IMR-90 (cell line): Measurements from ENCODE around the gene PACSIN2.

Source experiments
- BHLHE40 ChIP-seq: fragments of 150-350 bp; IDR thresholded peaks from 2 replicates; pipeline ENCODE4 v1.6.1; 2016; ENCODE audit warnings: mild to moderate bottlenecking, low read depth, low read length
- CEBPB ChIP-seq: IDR thresholded peaks from 2 replicates; pipeline ENCODE4 v1.6.1; 2012; ENCODE audit warnings: low read depth, low read length, improper control_type of control experiment
- CTCF ChIP-seq: conservative IDR thresholded peaks from 2 replicates; pipeline ENCODE4 v1.5.1; 2012; ENCODE audit warnings: mild to moderate bottlenecking, low read depth, low read length, improper control_type of control experiment
- ELK1 ChIP-seq: fragments of 150-350 bp; IDR thresholded peaks from 2 replicates; pipeline ENCODE4 v1.6.1; 2016; ENCODE audit warnings: low read depth, mild to moderate bottlenecking, low read length, moderate library complexity, borderline replicate concordance
- MAFK ChIP-seq: IDR thresholded peaks from 2 replicates; pipeline ENCODE4 v1.6.1; 2012; ENCODE audit warnings: low read depth, low read length, improper control_type of control experiment
- MAZ ChIP-seq: IDR thresholded peaks from 2 replicates; pipeline ENCODE4 v1.6.1; 2012; ENCODE audit warnings: low read depth, mild to moderate bottlenecking, low read length, improper control_type of control experiment, moderate library complexity, borderline replicate concordance
- MXI1 ChIP-seq: IDR thresholded peaks from 2 replicates; pipeline ENCODE4 v1.6.1; 2012; ENCODE audit warnings: low read depth, mild to moderate bottlenecking, low read length, moderate library complexity, borderline replicate concordance
- NFE2L2 ChIP-seq: fragments of 150-350 bp; IDR thresholded peaks from 2 replicates; pipeline ENCODE4 v1.6.1; 2016; ENCODE audit warnings: low read depth, mild to moderate bottlenecking, low read length
- POLR2A ChIP-seq: IDR thresholded peaks from 2 replicates; pipeline ENCODE4 v1.6.1; 2012; ENCODE audit warnings: mild to moderate bottlenecking, low read depth, low read length
- RAD21 ChIP-seq: IDR thresholded peaks from 2 replicates; pipeline ENCODE4 v1.6.1; 2012; ENCODE audit warnings: low read length, improper control_type of control experiment
- RCOR1 ChIP-seq: IDR thresholded peaks from 2 replicates; pipeline ENCODE4 v1.6.1; 2012; ENCODE audit warnings: mild to moderate bottlenecking, low read length, improper control_type of control experiment; ENCODE audit not compliant: insufficient replicate concordance
- RFX5 ChIP-seq: IDR thresholded peaks from 2 replicates; pipeline ENCODE4 v1.8.0; 2012; ENCODE audit warnings: low read depth, mild to moderate bottlenecking, low read length, moderate library complexity
- USF2 ChIP-seq: fragments of 150-350 bp; IDR thresholded peaks from 2 replicates; pipeline ENCODE4 v1.6.1; 2017; ENCODE audit warnings: mild to moderate bottlenecking, antibody characterized with exemption, low read length, low read depth

- no peak for TF ChIP-seq CTCF
- TF ChIP-seq POLR2A = no peak
- TF ChIP-seq RAD21 = no peak
- TF ChIP-seq RCOR1 = no peak
- no peak for TF ChIP-seq USF2
- no peak for TF ChIP-seq MAFK
- TF ChIP-seq MAZ = no peak
- no peak for TF ChIP-seq ELK1
- no peak for TF ChIP-seq MXI1
- TF ChIP-seq BHLHE40 = peak; percentile 12; the same call in 1 of the 2 replicates
- TF ChIP-seq NFE2L2 = no peak
- TF ChIP-seq CEBPB = no peak
- no peak for TF ChIP-seq RFX5
Measured at GRCh38 chr22:43002202-43002586, 12.8 kb downstream of the PACSIN2 start.
